WTC11 (cell line): ENCODE results near the gene NFS1.

Source experiments
- ATF2 ChIP-seq: sonication (generic); formaldehyde crosslinking; IDR thresholded peaks from 2 replicates; pipeline ENCODE4 v1.8.1; 2022; ENCODE audit warnings: low read depth, missing genetic modification reagents, borderline replicate concordance
- CBFB ChIP-seq: sonication (generic); formaldehyde crosslinking; IDR thresholded peaks from 2 replicates; pipeline ENCODE4 v1.8.1; 2022; ENCODE audit warnings: mild to moderate bottlenecking, low read depth, missing genetic modification reagents
- CTCF ChIP-seq: fragments of 200-600 bp; IDR thresholded peaks from 2 replicates; pipeline ENCODE4 v1.8.0; 2022; ENCODE audit warnings: antibody characterized with exemption
- ESRRA ChIP-seq: sonication (generic); formaldehyde crosslinking; IDR thresholded peaks from 2 replicates; pipeline ENCODE4 v1.8.1; 2022; ENCODE audit warnings: mild to moderate bottlenecking, missing genetic modification reagents, borderline replicate concordance
- GABPB1 ChIP-seq: sonication (generic); formaldehyde crosslinking; IDR thresholded peaks from 2 replicates; pipeline ENCODE4 v1.8.1; 2023; ENCODE audit warnings: mild to moderate bottlenecking, missing genetic modification reagents
- MAX ChIP-seq: sonication (generic); formaldehyde crosslinking; IDR thresholded peaks from 2 replicates; pipeline ENCODE4 v1.8.0; 2022; ENCODE audit warnings: mild to moderate bottlenecking, missing genetic modification reagents
- NR3C1 ChIP-seq: sonication (generic); formaldehyde crosslinking; conservative IDR thresholded peaks from 2 replicates; pipeline ENCODE4 v1.8.1; 2023; ENCODE audit warnings: low read depth, mild to moderate bottlenecking, missing genetic modification reagents
- ZNF423 ChIP-seq: fragments of 250-450 bp; sonication (Bioruptor Pico); IDR thresholded peaks from 2 replicates; pipeline ENCODE4 v2.1.2; 2022; ENCODE audit warnings: mild to moderate bottlenecking, moderate library complexity
- ZSCAN18 ChIP-seq: fragments of 250-450 bp; sonication (Bioruptor Pico); IDR thresholded peaks from 2 replicates; pipeline ENCODE4 v2.1.2; 2022; ENCODE audit warnings: mild to moderate bottlenecking, moderate library complexity

GRCh38 chr20:35690265-35690664, 8.9 kb downstream of the NFS1 start:
- TF ChIP-seq CTCF (no peak), MAX (CRISPR knock-in tag) (no peak), NR3C1 (CRISPR knock-in tag) (no peak), ZNF423 (CRISPR knock-in tag) (no peak), ESRRA (CRISPR knock-in tag) (no peak), ATF2 (CRISPR knock-in tag) (no peak), GABPB1 (CRISPR knock-in tag) (no peak), CBFB (CRISPR knock-in tag) (no peak), ZSCAN18 (CRISPR knock-in tag) (no peak)
